Subcutaneous adipose tissue (tissue), 4 donors: Measurements from ENCODE around the gene EME1. TPM values are rescaled to one million over a fixed set of nuclear protein-coding genes. Genes with fewer than 3 reads are reported as not detected.

ENCODE experiments used
- total RNA-seq, 4 donors: library from RNA; depleted of rRNA; stranded (reverse); fragments of >200 nt; gene quantifications; one replicate each; pipeline ENCODE4 v1.1.0, GENCODE V29; 2016
- TF ChIP-seq, protein P1 (sequence below): fragments of 450-650 bp; IDR thresholded peaks from one replicate; pipeline ENCODE4 v1.5.1; 2016; ENCODE audit warnings: low read depth, mild to moderate bottlenecking, control low read depth, antibody characterized with exemption, moderate library complexity

Gene EME1
- total RNA-seq, 4 donors from 2014 or later: 0.88 to 1.3 (median 1.2) TPM; not detected in 1

DNA sequence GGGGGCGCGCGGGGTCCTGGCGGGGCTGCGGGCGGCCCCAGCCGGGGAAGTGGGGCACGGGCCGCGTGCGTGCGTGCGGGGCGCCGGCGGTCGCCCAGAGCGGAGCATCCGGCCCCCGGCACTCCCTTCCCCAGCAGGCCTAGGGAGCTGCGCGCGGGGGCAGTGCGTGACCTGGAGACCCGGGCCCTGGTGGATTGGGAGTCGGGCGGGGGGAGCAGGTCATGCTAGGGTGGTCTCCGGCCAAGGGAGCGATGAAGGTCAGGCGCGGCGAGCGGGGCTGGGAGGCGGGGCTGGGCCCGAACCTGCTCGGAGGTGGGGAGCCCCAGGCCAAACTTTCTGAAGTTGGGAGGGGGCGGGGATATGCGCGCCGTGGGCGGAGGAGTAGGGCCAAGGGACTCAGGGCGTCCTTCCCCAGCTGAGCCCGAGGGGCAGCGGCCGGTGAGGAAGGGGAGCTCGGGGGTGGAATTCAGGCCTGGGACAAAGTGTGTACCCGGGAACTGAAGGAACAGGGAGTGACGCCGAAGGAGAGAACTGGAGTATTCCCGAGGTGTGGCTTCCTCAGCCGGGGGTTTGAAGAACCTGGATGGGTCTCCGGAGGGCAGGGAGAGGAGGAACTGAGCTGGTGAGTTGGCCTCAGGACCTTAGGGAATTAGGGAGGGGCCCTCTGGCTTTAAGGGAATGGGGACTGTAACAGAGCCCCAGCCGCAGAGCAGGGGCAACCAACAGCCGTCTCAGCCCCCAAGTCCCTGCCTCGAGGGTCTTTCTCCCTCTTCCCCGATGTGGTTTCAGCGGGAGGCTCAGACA, 26.5 kb upstream of the EME1 start:
- TF ChIP-seq, protein P1, sequence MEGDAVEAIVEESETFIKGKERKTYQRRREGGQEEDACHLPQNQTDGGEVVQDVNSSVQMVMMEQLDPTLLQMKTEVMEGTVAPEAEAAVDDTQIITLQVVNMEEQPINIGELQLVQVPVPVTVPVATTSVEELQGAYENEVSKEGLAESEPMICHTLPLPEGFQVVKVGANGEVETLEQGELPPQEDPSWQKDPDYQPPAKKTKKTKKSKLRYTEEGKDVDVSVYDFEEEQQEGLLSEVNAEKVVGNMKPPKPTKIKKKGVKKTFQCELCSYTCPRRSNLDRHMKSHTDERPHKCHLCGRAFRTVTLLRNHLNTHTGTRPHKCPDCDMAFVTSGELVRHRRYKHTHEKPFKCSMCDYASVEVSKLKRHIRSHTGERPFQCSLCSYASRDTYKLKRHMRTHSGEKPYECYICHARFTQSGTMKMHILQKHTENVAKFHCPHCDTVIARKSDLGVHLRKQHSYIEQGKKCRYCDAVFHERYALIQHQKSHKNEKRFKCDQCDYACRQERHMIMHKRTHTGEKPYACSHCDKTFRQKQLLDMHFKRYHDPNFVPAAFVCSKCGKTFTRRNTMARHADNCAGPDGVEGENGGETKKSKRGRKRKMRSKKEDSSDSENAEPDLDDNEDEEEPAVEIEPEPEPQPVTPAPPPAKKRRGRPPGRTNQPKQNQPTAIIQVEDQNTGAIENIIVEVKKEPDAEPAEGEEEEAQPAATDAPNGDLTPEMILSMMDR: no peak

DNA sequence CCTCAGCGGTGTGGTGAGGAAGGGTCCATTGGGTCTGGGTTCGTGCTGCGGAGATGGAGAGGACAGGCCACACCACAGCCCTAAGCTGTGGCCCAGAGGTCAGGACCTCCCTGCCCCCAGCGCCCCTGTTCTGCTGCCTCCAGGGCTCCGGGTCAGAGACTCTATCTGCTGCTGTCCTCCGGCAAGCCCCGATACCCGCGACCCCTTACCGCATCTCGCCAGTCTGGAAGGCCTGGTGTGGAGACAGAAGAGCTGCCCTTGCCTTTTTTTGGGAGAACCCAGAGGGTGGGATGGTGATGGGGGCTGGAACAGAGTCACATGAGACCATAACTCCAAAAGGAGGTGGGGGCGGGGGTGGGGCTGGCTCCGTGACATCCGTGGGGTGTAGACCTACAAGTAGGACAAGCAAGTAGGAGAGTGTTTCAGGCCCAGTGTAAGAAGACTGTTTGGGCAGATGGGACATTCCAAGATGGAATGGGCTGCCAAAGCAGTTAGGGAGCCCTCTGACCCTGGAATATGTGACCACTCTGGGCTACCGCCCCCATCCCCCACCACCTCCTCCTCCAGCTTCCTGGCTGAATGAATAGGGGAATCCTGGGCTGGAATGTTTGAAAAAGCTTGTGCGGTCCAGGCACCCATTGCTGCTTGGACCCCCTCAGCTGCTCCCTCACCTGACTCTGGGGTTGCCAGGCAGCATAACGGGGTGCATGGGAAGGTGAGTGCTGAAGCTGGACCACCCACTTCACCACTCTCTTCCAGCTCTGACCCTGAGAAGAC, 25.7 kb upstream of the EME1 start:
- TF ChIP-seq, protein P1: no peak

DNA sequence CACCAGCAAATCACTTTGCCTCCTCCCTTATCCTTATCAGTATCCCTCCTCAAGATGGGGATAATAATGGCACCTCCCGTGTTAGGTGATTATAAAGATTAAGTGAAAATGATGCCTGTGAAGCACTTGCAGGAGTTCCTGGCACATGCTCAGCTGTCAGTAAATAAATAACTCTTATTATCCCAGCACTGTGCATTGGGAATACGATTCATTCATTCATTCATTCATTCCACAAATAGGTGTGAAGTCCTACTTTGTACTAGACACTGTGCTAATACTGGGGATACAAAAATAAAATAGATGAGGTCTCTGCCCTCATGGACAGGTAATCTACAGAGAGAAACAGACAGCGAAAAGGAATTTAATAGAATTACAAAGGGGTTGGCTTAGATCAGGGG, 25.1 kb upstream of the EME1 start:
- TF ChIP-seq, protein P1: no peak

DNA sequence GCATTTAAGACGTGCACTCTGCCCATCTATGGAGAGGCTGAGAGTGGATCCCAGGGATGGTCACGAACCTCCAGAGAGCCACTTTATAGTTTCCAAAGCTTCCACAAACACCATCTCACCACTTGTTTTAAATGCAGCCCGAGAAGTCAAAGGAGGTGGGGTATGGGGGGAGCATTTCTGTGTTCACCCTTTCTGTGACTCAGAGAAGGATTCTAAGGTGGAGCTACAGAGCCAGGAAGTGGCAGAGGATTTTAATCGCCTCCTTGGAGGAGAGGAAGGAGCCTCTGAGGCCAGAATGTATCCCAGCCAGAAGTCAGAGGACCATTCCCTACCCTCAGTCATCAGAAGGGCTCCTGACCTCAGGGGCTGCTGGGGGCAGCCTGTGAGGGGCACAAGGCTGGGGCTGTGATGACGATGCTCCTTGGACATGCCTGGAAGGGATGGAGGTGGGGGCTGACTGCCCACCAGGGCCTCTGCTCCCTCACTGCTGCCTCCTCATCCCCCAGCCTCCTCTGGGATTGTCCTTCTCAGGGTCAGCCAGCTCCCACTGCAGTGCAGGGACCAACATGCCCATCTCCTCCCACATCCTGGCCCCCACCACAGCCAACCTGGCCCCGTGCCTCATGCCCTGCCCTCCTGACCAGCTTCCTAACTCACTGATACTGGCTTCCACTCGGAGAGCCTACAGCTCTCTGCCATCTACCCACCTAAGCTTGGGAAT, 24.3 kb upstream of the EME1 start:
- TF ChIP-seq, protein P1: no peak

DNA sequence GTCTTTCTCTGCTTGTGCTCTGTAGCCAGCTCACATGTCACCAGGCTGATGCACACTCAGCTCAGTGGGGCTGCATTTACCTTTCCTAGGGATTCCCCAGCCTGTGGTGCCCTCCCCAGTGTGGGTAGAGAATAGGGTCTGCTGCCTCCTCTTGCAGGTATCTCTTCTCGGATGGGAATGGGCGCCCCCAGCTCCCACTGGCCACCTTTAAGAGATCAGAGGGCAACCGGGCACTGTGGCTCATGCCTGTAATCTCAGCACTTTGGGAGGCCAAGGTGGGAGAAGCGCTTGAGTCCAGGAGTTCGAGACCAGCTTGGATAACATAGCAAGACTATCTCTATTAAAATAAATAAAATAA, 23.8 kb upstream of the EME1 start:
- TF ChIP-seq, protein P1: no peak

DNA sequence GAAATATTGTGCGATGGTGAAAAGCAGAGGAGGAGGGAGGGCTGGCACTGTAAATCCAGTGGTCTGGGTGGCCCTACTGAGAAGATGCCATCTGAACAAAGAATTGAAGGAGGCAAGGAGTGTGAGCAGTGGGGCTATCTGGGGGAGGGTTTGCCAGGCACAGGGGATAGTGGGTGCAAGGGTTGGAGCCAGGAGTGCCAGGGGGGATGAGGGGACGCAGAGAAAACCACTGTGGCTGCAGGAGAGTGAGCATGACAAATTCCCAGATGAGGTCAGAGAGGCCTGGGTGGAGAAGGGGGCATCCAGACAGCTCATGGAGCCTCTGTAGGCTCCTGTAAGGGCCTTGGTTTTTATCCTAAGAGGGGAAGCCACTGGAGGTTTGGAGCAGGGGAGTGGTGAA, 22.3 kb upstream of the EME1 start:
- TF ChIP-seq, protein P1: no peak

DNA sequence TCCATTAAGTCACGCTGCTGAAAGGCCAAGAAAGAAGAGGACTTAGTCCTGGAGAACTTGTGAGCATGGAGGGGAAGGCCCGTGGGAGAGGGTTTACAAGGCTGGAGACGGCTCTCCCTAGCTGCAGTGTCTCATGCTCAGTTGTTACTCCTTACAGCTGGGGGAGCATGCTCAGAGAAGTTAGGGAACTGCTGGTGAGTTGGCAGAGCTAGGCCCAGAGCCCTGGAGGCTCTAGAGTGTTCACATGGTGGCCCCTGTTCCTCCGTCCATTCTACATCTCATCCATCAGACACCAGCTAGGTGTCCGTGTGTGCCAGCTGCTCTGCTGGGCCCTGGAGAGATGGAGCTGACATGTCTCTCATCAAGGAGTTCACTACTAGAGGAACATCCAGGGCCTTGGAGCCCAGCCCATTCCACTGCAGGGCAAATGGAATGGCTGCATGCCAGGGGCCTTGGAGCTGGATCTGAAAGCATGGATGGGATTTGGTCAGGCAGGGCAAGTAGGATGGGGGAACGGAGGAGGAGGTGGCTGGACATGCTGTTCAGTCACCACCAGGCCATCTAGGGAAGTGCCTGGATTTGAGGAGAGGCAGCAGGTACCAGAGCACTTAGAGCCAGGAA, 20.8 kb upstream of the EME1 start:
- TF ChIP-seq, protein P1: no peak
